ENCODE data around the gene PUM2. TPM values are rescaled to one million over a fixed set of nuclear protein-coding genes. Genes with fewer than 3 reads are reported as not detected.

The PUM2 gene
- polyA plus RNA-seq, 1 donor from 2014 or later: 14.6 TPM

Other genes with a start within 250 kb of the PUM2 start
- gene SDC1, start 125.7 kb downstream of the PUM2 start, polyA plus RNA-seq: 1.3 TPM
- 14.0 TPM for gene RHOB, start 96.2 kb upstream of the PUM2 start, polyA plus RNA-seq